Measurements from ENCODE around the gene ZNF766.

DNA sequence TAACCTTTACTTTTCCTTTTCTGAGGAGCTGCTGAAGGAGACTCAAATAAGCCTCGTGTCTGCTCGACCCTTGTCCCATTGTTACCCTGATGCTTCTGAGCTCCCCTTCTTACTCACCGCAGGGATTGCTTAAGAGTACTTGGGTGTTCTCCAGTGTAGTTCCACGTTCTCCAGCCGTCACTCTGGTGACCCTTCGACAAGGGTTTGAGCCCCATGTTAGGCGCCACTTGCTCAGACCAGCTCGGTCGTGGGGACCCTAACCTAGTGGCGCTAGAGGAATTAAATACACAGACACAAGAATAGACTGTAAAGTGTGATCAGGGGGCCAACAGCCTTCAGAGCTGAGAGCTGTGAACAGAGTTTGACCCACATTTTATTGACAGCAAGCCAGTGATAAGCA, 37.9 kb downstream of the ZNF766 start:
- TF ChIP-seq CTCF (conservative IDR thresholded peaks at IDR 0.05; ENCODE audit: low read depth, low read length) (no peak), EZH2 (IDR thresholded peaks at IDR 0.05; ENCODE audit: borderline replicate concordance, low read depth, low read length, poor library complexity, severe bottlenecking) (no peak)
